Measurements from ENCODE around the gene NPM3. TPM values are rescaled to one million over a fixed set of nuclear protein-coding genes. Genes with fewer than 3 reads are reported as not detected.

Gene NPM3
- total RNA-seq, result 43.5 and 57.5 TPM in 2 replicates

GRCh38 chr10:101782811-101783735 lies at the start of gene NPM3:
TSS of gene NPM3 (minus strand) at chr10:101783446. CDS start at chr10:101783390, 56 bp downstream.

DNA sequence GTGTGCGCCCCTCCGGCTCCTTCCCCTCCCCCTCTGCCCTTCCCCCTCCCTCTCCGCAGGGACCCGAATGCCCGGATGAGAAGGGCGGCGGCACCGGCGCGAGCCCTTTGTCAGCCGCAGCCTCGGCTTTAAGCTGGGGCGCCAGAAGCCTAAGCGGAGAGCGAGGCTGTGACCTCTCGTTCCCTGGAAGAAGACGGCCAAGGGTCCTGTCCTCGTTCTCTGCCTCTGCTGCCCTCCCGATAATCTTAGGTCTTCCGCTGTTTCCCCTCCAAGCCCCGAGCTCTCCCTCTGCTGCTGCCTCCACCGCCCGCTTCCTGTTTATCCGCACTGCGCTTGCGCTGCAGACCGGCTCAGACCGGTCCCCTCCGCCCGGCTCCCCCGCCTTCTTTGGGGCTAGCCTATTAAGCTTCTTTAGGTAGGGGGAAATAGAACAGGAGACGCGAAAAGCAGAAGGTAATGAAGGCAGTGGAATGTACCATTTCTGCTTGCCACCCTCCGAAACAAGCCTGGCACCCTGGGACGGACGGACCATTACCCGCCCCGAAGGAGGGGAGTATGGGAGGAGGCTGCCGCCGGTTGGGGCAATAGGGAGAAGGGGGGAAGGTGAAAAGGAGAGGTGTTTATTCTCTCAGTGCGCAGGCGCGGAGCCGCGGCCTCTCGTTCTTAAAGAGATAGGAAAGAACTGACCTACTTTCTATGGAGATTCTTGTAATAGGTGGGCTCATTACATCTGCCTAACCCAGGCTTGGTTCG lies 35.0 kb upstream of the NPM3 start, which contains the start of gene OGA:
OGA (minus strand) TSS at position 326 of the 753 bp plus-strand sequence. CDS start 422 bp downstream, outside the sequence.

DNA sequence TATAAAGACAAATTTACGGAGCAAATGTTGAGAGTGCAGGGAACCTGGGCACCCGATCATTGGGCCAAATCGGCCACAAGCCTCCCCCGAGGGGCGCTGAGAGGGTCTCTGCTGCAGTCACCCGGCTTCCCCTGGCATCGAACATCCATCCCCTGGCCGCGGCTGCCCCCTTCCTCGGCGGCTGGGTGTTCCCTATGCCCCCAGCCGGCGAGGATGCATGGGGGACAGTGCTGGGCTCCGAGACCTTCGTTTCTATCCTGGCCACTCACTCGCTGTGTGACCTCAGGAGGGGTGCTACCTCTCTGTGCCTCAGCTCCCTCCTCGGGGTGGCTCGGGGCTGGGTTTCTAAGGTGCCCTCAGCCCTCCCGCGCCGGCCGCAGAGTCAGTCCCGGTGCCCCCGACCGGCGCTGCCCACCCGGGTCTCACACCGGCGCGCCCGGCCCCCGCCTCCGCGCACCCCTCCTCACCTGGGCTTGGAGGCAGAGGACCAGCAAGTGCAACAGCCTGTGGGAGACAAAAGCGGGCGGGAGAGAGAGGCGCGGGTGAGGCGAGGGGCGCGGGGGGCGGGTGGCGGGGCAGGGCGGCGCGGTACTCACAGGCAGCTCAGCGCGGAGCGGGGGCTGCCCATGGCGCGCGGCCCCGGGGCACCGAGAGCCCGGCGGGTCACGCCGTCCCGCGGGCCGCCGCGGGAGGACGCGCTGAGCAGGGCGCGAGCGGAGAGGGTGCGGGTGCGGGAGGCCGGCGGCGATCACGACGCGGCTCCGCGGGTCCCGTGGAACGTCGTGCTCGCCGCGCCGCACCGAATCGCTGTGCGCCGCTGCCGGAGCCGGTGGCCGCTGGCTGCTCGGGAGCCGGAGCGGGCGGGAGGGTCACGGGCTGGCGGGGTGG lies 7.7 kb downstream of the NPM3 start, which contains the start of gene FGF8:
FGF8 (minus strand) TSS at position 842 of the 888 bp plus-strand sequence; CDS start at position 628, 214 bp downstream.

Other genes starting within 250 kb of the NPM3 start
- gene POLL, start 195.2 kb downstream of the NPM3 start, total RNA-seq, result 13.1 and 16.5 TPM in 2 replicates
- 28.9 and 30.9 TPM in 2 replicates for gene DPCD, start 195.1 kb downstream of the NPM3 start, total RNA-seq
- gene FBXW4, start 88.3 kb downstream of the NPM3 start, total RNA-seq, result 31.0 and 32.0 TPM in 2 replicates
- not detected in 2 replicates for gene FGF8, start 7.3 kb downstream of the NPM3 start, total RNA-seq
- 86.7 and 118 TPM in 2 replicates for gene OGA, start 35.0 kb upstream of the NPM3 start, total RNA-seq
- gene KCNIP2, start 60.4 kb upstream of the NPM3 start, total RNA-seq, result 1.5 and 1.8 TPM in 2 replicates

Measured in smooth muscle cell of the pulmonary artery (primary cell).